ENCODE results near the gene IL1R1.
"Not testable (repeated sequence)": the region's sequence is repeated elsewhere in the genome, so short reads cannot be mapped to it uniquely, and the experiment has no call there.

The IL1R1 gene

DNA sequence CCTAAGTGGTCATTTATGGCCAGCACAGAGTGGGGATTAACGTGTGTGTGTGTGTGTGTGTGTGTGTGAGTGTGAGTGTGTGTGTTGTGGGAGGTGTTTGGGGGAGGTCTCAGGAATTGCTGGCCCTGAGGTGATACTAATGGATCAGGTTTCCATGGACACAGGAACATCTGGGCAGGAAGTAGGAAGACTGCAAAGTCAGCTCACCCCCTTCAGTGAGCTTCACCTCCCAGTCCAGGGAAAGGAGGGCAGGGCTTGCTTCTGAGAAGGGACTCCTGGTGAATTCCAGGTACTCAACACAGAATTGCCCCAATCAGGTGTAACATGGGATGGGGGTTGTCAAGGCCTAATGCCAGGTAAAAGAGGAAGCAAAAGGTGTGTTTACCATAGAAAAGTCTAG is 30.3 kb upstream of the IL1R1 start:
- no peak for DNase-seq

DNA sequence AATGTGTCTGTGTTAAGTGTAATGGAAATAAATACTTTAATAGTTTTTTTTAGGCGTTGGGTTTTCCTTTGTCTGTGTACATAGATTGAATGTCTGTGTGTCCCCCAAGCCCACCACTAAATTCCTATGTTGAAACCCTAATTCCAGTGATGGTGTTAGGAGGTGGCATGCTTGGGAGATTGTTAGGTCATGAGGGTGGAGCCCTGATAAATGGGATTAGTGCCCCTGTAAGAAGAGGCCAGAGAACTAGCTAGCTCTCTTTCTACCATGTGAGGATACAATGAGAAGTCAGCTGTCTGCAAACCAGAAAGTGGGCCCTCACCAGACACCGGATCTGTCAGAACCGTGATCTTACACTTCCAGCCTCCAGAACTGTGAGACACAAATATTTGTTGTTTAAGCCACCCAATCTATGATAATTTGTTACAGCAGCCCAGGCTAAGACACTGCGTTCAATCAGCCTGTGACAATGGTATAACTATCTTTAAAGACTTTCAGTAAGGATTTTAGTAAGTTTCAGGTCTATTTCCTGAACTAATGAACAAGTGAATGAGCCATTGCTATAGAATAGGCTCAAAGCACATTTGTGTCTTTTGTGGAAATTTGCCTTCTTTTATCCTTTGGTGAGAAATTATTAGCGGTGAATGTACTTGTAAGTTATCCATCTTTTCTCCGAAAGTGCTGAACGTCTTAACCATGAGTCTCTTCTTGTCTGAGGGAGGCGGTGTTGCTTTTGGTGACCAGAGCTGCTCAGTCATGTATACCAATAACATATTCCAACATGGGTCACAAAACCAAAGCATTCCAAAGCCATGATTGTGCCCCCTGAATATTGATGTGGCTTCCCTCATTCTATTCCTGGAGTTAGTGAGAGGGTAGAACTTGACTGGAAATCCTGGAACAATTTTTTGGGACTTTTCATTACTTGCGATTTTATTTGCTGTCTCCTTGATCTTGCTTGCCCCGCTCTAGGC is 29.6 kb upstream of the IL1R1 start:
- DNase-seq: no peak

DNA sequence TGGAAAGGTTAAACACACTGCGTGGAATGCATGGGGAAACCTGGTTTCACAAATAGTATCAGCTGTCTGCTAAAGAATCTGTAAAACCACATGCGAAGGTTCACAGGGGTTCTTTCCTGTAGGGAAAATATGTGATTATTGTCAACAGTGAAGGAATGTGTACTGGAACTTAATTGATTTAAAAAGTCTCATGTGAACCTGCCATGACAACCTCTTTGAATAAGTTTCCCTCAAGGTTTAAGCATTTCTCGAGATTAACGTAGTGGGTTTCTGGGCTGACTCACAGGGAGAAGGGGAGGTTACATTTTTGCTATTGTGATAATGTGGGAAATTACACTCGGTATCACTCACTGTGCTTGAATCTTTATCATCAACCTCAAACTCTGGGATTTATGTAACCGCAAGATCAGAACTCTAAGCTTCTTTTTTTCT is 28.2 kb upstream of the IL1R1 start:
- DNase-seq: no peak

DNA sequence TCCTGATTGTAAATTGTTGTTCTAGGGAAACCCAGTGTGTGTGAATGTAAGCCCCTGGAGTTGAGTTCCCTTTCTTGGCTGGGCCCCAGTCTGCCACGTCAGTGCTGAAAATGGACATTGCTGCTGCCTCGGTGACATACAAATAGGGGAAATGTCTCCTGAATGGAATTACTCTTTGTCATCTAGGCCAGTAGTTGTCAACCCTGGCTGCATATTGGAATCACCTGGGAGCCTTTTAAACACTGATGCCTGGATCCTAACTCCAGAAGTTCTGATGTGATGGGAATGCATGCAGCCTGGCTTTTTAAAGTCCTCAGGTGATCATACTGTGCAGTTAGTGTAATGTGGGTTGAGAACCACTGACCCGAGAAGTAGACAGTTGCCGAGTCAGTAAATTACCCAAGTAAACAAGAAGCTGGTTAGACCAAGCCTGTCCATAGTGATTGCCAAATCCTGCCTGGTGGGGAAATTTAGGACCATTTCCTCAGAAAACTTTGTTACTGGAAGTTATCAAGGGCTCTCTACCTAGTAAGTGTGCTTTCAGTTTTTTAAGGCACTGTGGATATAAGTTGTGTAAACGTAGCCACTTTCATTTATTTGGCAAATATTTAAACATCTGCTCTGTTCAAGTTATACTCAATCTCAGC is 27.6 kb upstream of the IL1R1 start:
- no peak for DNase-seq

DNA sequence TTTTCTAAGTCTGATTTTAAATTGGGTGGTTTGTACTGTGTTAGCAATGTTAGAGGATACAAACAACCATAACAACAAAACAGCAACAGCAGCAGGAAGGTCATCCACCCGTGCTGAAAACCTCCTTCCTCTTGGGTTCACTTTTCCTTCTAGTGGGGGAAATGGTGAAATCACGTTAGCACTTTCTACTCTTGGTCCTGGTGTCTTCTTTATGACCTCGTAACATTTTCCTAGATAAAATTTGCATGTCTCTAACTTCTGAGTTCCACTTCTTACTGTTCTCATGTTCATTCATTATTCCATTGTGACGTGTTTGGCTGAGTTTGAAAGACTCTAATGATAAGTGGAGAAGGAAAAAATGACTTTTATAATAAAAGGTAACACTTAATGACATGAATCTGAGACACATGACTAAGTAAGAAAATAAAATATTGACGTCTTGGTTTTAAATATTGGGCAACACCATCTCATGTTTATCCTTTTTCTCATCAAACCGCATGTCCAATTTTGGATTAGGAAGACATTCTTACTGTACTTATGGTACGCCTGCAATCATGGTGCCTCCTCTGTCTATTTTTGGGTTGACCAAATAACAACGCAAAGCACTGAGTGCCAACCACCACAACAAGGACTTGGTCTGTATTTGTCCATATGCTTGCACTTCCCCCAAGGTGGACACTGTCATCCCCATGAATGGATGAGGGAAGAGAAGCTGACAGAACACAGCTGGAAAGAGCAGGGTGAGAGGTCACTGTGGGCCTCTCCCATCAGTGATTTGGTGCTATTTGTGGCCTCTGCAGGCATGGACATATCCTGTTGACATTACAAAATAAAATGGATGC is 25.7 kb upstream of the IL1R1 start:
- DNase-seq: no peak

DNA sequence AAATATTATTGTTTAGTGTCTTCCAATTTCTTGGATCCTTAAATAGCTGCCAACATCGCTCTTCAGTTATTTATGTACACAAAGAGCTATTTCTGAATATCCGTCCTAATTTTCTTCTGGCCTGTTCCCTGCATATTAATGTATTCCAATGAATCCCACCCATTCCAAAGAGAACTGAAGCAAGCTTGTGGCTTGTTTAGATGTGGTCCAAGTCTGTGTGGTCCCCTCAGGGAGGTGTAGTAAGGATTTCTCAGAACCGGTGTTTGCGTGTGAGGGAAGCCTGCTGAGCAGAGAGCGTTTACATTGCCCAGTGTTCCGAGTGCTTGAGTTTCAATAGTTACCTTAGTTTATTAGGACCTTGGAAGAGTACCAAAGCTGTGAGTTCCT is 25.1 kb upstream of the IL1R1 start:
- no peak for DNase-seq

DNA sequence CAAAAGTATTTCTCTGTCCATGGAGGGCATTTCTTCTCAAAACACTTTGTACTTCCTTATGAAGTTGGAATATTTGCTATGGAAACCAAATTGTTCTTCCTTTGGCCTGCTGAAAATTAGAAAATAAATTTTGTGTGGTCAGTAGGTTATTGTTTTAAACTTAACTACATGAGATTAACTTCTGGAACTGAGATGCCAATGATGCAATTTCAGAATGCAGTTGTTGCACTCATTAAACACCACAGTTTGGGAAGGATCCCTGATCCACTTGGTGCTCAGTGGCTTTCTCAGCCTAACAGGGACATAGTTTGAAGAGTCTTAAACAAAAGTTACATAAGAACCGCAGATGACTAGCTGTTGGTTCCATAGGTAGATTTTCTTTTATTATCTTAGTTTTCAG is 23.3 kb upstream of the IL1R1 start:
- DNase-seq: no peak

DNA sequence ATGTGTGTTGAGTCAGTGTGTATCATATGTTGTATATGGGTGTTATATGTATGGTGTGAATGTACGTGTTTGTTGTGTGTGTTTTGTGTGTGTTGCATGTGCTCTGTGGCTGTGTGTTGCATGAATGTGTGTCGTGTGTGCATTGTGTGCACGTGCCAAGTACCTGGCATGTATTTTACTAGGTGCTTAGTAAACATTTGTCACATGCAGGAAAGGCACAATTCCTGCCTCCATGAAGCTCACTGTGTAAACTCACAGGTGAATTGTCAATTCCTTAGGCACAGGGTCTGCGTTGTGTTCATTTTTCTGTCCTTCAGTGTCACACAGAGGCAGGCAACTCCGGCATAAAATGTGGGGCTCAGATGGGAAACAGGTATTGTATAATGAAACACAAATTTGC is 22.3 kb upstream of the IL1R1 start:
- no peak for DNase-seq

DNA sequence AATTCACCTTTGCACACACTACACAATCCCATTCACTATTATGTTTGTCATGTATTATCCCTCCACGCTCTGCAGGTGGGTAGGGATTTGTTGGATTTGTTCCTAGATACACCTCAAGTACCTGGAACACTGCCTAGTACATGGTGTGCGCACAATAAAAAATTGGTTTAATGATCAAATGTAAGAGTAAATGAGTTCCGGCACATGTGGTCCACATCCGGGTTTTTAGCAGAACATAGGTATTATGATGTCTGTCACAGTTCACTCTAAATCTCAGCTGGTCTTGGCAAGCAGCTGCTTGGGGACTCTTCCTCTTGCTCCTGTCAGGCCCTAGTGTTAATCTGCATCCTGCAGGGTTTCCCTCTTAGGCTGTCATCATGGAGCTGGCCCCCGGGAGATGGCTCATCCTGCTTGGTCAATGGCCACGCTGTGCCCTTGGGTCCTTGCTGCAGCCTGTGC is 21.8 kb upstream of the IL1R1 start:
- DNase-seq: no peak

DNA sequence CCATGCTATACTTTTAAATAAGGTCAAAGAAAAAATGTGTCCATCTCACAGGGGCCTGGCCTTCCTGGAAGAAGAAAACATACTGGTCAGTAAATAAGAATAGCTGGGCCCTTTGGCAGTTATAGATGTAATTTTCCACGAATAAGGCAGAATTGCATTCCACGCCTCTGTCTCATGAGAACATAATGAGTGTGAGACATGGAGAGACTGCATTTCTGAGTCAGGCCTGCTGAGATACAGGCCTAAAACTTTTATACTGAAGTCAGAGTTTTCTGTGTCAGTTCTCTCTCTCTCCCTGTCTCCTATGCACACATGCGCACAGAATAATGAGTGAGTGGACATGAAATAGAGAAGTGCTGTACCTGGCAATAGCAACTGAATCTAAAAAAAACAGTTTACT is 20.4 kb upstream of the IL1R1 start:
- no peak for DNase-seq

DNA sequence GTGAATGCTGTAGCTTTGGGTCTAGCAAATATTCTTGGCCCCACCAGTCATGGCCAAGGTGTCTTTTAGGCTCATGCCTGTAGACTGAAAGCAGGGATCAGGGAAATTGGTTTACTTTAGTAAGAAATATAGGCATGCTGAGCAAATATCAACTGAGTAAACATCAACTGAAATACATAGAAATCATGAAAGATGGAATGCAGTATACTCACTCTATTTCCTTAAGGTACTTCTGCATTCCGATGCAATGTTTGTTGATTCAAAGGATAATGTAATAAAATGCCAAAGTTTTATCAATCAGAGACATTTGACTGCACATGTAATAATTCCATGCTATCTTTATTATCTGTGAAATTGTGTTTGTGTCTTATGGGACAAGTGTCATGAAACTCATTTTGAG is 19.6 kb upstream of the IL1R1 start:
- DNase-seq: no peak

DNA sequence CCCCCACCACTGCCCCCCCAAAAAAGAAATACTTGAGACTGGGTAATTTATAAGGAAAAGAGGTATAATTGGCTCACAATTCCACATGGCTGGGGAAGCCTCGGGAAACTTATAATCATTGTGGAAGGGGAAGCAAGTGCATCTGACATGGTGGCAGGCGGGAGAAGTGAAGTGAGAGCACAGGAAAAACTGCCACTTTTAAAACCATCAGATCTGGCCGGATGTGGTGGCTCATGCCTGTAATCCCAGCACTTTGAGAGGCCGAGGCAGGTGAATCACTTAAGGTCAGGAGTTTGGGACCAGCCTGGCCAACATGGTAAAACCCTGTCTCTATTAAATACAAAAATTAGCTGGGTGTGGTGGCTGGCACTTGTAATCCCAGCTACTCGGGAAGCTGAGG is 18.1 kb upstream of the IL1R1 start:
- DNase-seq: not testable (repeated sequence)

DNA sequence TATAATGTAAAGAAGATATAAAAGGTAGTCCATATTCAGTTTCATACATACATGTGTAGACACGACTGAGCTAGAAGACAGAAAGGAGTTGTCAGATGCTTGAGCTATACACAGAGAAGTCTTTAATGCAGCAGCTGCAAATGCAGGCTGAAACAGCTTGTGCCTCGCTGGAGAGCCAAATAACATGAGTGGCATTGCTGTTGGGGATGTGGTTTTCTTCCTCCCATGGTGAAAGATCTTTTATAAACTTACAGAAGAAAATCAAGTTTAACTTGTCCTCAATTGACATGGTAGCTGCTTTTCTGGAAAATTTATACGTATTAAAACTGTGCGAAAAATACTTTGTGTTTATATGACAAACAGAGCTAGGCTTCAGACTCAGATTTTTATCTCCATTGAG is 16.4 kb upstream of the IL1R1 start:
- no peak for DNase-seq

DNA sequence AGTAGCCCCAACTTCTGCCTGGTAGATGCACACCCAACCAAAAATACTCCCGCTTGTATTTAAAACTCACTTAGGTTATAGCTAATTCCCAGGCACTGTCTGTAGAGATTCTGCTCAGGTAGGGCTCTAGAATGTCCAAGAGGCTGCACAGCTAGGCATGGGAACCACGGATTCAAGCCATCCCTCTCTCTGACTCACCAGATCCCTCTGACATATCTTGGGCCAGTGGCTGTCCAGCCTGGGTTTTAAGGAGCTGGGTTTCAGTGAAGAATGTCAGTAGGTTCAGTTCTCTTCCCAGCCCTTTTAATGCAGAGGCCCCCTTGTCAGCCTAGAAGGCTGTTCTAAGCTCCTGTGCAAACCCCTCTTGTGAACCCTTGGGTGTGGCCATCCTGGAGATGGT is 15.9 kb upstream of the IL1R1 start:
- DNase-seq: no peak

DNA sequence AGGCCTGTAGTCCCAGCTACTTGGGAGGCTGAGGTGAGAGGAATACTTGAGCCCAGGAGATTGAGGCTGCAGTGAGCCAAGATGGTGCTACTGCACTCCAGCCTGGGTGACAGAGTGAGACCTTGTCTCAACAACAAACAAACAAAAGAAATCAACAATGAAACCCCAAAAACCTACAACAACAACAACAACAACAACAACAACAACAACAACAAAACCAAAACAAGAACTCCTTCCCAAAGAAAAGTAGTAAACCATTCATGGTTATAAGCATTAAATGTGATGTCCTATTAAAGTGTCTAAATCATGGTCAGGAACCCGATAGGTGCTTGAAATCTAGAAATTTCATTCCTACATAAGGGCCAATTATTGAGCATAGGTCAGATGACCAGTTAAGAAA is 13.5 kb upstream of the IL1R1 start:
- no peak for DNase-seq

DNA sequence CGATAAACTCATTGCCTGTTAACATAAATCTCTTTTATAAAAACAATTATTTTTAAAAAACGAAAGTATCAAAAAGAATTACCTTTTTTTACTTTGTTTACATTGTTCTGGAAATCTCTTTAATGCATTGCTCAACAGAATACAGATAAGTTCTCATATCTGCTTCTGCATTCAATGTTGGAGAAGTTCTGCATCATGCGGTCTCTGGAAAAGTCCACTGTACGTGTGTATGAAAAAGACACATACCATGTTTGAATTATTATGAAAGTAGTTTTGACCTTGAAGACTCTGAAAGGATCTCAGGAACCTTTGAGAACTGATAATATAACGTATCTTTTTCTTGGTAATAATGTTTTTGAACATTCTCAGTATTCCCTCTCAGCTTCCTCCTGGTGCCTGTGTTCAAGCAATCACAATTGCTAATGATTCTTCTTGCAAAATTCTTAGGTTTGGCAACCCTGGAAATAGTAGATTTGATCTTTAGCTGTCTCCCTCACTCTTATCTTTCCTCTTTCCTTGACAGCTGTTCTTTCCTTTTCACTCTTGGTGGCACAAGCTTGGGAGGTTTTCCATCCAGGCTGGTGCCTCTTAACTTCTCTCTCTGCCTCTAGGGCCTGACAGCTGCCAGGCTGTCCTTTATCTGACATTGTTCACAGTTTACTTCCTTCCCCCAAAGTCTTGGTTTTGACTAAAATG is 12.4 kb upstream of the IL1R1 start:
- no peak for DNase-seq

DNA sequence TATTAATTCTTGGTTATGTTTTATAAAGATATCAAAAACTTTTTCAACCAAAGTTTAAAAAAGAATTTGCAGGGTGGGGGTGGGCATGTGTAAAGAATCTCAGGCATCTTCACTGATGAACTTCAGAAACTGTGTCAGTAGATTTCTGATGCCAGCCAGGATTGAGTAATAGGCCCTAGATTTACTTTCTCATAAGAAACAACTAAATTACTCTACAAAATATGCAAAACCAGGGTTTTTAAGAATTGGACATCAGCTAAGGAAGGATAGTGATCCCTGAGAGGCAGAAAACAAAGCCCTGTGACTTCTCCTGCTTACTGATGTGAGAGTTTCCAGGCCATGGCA is 11.9 kb upstream of the IL1R1 start:
- no peak for DNase-seq

DNA sequence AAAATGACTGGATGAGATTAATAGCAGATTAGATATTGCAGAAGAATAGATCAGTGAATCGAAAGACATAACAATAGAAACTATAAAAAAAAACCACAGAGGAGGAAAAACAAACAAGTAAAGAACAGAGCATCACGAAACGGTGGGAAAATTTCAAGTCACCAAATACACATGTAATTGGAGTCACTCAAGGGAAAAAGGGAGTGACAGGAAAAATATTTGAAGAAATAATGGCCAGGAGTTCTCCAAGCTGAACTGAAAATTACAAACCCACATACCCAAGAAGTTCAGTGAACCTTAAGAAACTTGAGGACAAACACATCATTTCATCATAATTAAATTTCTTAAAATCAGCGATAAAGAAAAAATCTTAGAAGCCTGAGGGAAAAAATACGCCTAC is 11.0 kb upstream of the IL1R1 start:
- DNase-seq: no peak

DNA sequence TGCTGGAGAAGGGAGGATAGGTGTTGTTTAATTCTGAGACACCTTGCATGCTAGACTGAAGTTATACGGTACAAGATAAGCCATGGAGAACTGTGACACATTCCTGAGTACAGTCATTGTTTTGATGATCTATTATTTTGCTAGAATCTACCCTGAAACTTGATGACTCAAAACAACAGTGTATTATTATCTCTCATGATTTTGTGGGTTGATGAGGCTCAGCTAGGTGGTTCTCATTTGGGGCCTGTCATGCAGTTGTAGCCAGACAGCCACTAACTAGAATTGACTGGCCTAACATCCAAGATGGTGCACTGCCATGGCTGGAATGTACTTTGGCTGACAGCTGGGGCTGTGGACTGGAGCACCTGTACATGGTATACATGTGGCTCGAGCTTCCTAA is 5.4 kb upstream of the IL1R1 start:
- peak in 1 of 2 donors; percentile 33 for DNase-seq

DNA sequence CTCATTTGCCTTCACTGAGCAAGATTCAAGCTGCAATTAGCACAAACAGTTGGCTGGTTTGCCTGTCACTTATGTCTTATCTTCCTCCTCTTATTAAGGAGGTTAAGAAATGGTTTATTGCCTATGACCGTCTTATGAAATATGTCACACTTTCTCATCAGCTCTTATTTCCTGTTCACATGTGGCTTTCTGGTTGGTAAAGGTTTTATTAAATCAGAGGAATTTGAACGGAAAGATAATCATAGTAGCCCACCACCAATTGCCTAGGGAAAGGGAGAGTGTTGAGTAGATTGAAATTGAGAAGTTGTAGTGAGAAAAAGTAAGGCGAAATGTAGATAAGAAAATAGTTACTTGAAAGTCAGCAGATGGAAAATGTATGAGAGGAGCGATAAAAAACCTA is 4.2 kb upstream of the IL1R1 start:
- DNase-seq: no peak

DNA sequence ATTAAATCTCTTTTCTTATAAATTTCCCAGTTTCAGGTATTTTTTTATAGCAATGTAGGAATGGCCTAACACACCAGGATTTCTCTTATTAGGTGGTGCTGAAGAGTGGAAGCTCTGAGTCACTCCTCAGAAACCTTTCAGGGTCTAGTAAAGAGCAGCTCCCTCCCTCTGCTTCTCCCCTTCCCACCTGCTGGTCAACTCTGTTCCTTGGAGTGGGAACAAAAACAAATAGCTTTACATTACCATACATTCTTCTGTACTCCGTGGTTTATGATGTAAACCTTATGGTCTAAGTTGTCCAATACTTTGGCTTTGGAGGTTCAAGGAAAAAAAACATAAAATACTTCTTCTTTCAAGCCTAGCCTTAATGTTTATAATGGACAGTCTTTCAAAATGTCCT is 2.7 kb upstream of the IL1R1 start:
- no peak for DNase-seq

DNA sequence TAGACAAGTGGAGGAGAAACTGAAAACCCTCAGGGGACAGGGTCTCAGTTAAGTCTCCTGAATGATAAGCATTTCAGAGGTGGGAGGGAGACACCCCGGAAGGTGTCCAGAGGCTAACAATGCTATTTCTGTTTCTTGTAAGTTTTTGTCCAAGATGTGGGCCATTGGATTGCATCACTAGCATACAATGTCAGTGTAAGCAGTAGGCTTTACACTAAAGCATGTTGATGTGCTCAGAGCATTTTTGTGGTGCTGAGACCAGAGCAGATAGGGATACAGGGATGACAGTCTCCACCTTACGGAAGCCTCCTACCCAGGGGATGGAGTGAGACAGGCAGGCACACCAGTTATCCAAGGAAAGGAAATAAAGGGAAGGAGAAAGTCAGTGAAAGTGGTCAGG is 2.2 kb upstream of the IL1R1 start:
- DNase-seq: no peak
